Right ventricle myocardium inferior (tissue), 1 donor: ENCODE data around the gene EIF2B4. TPM values are rescaled to one million over a fixed set of nuclear protein-coding genes. Genes with fewer than 3 reads are reported as not detected.

Source experiments
- ATAC-seq: fragments of 200-7000 bp; cut with Tn5 transposase; one replicate; pipeline ENCODE4 v1.9.1; 2020; ENCODE audit warnings: mild to moderate bottlenecking, moderate library complexity
- DNase-seq: peaks from one replicate; pipeline ENCODE4 v3.0.0; 2021; ENCODE audit errors: missing footprints
- intact Hi-C: fragments of 100-400 bp; cut with DNase I; formaldehyde crosslinking; loops from one replicate; pipeline ENCODE4 v1.11.0; 2022
- long read RNA-seq: library from polyadenylated mRNA; unstranded; transcript quantifications from one replicate; pipeline ENCODE4 v2.0.0, GENCODE V29; 2021
- total RNA-seq: library from RNA; stranded (reverse); fragmentation: NEBNext Ultra II Directional; extraction: Animal tissue kit (Norgen Biotek cat#: 25700); gene quantifications from one replicate; pipeline ENCODE4 v1.2.1, GENCODE V29; 2021
- donor health status: DM: no; HTN: yes; CAD: no; lungs with severe emphysema.

EIF2B4 gene
- 40.3 TPM for total RNA-seq
- long read RNA-seq, transcript EIF2B4-201 (13 exons, 1,792 nt) = major isoform, 20 of 40 reads
- long read RNA-seq, transcript EIF2B4-205 (13 exons, 1,608 nt) = minor isoform, 8 of 40 reads
- long read RNA-seq, partial matches to known transcripts = 1 of 40 reads
- long read RNA-seq, other reads (novel, unspliced or antisense) = 7 of 40 reads

GRCh38 chr2:27370026-27370815, at the start of gene EIF2B4, which contains the start of gene SNX17:
Gene EIF2B4, minus strand, starts transcription at chr2:27370338. Its CDS starts 24 bp downstream, at chr2:27370314.
Gene SNX17, plus strand, starts transcription at chr2:27370616. Its CDS starts 128 bp downstream, at chr2:27370744.
- intact Hi-C loops = loop anchor here (2.0 to 5.0 kb wide), 5 partner anchors 13 to 158 kb away; partner anchors contain the start of genes ATRAID, GTF3C2, MPV17 and NRBP1
- DNase-seq (peak; percentile 99), ATAC-seq (peak; percentile 97)

GRCh38 chr2:27416151-27416550, 46.0 kb upstream of the EIF2B4 start:
- no peak for ATAC-seq
- DNase-seq = no peak

GRCh38 chr2:27412419-27413152, 42.4 kb upstream of the EIF2B4 start:
- ATAC-seq (no peak), DNase-seq (no peak)
- intact Hi-C loops = no loop called here

More at GRCh38 chr2:27416151-27416550, 46.0 kb upstream of the EIF2B4 start:
- intact Hi-C loops = no loop called here

- intact Hi-C loops = loop anchor here (2.0 to 5.0 kb wide), 5 partner anchors 19 to 78 kb away; partner anchors contain the start of genes EIF2B4, IFT172, NRBP1 and SNX17
- peak; percentile 100 for ATAC-seq
- DNase-seq = peak; percentile 97
These were observed 39.4 kb upstream of the EIF2B4 start, which contains the start of gene PPM1G for GRCh38 chr2:27409321-27410073. Gene PPM1G, minus strand, starts transcription at chr2:27409591. Its CDS starts 169 bp downstream, at chr2:27409422.

GRCh38 chr2:27408601-27409320, 38.6 kb upstream of the EIF2B4 start:
- no peak for DNase-seq
- intact Hi-C loops = loop anchor here (2.0 to 5.0 kb wide), 5 partner anchors 20 to 79 kb away; partner anchors contain the start of genes EIF2B4, IFT172, NRBP1 and SNX17
- ATAC-seq = no peak

GRCh38 chr2:27407798-27408491, 37.8 kb upstream of the EIF2B4 start:
- no peak for DNase-seq
- no peak for ATAC-seq
- intact Hi-C loops = loop anchor here (2.0 to 5.0 kb wide), 5 partner anchors 21 to 79 kb away; partner anchors contain the start of genes EIF2B4, IFT172, NRBP1 and SNX17

- ATAC-seq (no peak), DNase-seq (no peak)
- intact Hi-C loops = no loop called here
These were observed 30.4 kb upstream of the EIF2B4 start for GRCh38 chr2:27400348-27401135.

GRCh38 chr2:27398962-27399361, 28.8 kb upstream of the EIF2B4 start:
- DNase-seq = no peak
- ATAC-seq = no peak
- intact Hi-C loops = no loop called here

GRCh38 chr2:27393225-27393624, 23.1 kb upstream of the EIF2B4 start:
- DNase-seq (no peak), ATAC-seq (no peak)
- intact Hi-C loops = no loop called here

GRCh38 chr2:27390822-27391679, 20.9 kb upstream of the EIF2B4 start:
- DNase-seq (no peak), ATAC-seq (no peak)
- intact Hi-C loops = no loop called here

- DNase-seq (no peak), ATAC-seq (no peak)
- intact Hi-C loops = loop anchor here (2.0 kb wide), 1 partner anchor 27 kb away; the partner anchor contains the start of gene PPM1G
These were observed 11.5 kb upstream of the EIF2B4 start for GRCh38 chr2:27381577-27382181.

GRCh38 chr2:27380626-27381545, 10.7 kb upstream of the EIF2B4 start, which contains the start of gene ZNF513:
Gene ZNF513, minus strand, starts transcription at chr2:27380734. Its CDS starts 208 bp downstream, at chr2:27380526.
- peak; percentile 94 for ATAC-seq
- intact Hi-C loops = loop anchor here (2.0 kb wide), 1 partner anchor 28 kb away; the partner anchor contains the start of gene PPM1G

GRCh38 chr2:27379836-27380625, 9.9 kb upstream of the EIF2B4 start:
- DNase-seq (peak; percentile 86), ATAC-seq (no peak)
- intact Hi-C loops = loop anchor here (2.0 kb wide), 1 partner anchor 29 kb away; the partner anchor contains the start of gene PPM1G

More at GRCh38 chr2:27380626-27381545, 10.7 kb upstream of the EIF2B4 start, which contains the start of gene ZNF513:
- peak; percentile 99 for DNase-seq
